Measurements from ENCODE around the gene IL1RAPL1.

IL1RAPL1 gene

GRCh38 chrX:29295987-29296680, 708.9 kb downstream of the IL1RAPL1 start:
- H3K36me3 ChIP-seq (replicated peaks), result no peaks in the 10 kb centered on the region
- peak; percentile 23 for DNase-seq

GRCh38 chrX:29297171-29297800, 710.0 kb downstream of the IL1RAPL1 start:
- Histone ChIP-seq H3K27me3 (replicated peaks) (no peaks in the 10 kb centered on the region), H3K4me3 (ENCODE audit: low read depth, low read length) (no peak overlapping the region), H3K36me3 (replicated peaks) (no peaks in the 10 kb centered on the region), H3K27ac (no peak overlapping the region)
- no peak for TF ChIP-seq CTCF (IDR thresholded peaks at IDR 0.05; ENCODE audit: low read depth, low read length, missing control alignments)
- in situ Hi-C loops (cut with HindIII; ENCODE audit: low pct_ligation_motif_present, low sequenced_read_pairs), result no loop called here
- no peak for DNase-seq

More at GRCh38 chrX:29295987-29296680, 708.9 kb downstream of the IL1RAPL1 start:
- TF ChIP-seq CTCF (IDR thresholded peaks at IDR 0.05; ENCODE audit: low read depth, low read length, missing control alignments), result no peak
- in situ Hi-C loops (cut with HindIII; ENCODE audit: low pct_ligation_motif_present, low sequenced_read_pairs), result no loop called here
- no peak overlapping the region for H3K4me3 ChIP-seq (ENCODE audit: low read depth, low read length)
- peak overlapping the region; percentile 32 for H3K27ac ChIP-seq
- H3K27me3 ChIP-seq (replicated peaks), result no peaks in the 10 kb centered on the region

DNA sequence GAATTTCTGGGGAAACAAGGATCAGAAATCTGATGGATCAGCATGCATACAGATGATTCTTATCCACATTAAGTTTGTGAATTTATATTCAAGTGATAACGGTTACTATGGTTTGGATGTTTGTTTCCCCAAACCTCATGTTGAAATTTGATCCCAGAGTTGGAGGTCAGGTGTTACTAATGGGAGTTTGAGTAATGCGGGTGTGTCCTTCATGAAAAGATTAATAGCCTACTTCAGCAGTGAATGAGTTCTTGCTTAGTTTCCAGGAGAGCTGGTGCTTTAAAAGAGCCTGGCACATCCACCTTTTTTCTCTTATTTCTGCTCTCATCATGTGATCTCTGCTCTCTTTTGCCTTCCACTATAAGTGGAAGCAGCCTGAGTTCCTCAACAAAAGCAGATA, 712.4 kb downstream of the IL1RAPL1 start:
- Histone ChIP-seq H3K4me3 (ENCODE audit: low read depth, low read length) (no peak overlapping the region), H3K27me3 (replicated peaks) (no peaks in the 10 kb centered on the region), H3K27ac (no peak overlapping the region), H3K36me3 (replicated peaks) (no peaks in the 10 kb centered on the region)
- no peak for TF ChIP-seq CTCF (IDR thresholded peaks at IDR 0.05; ENCODE audit: low read depth, low read length, missing control alignments)
- DNase-seq, result no peak
- in situ Hi-C loops (cut with HindIII; ENCODE audit: low pct_ligation_motif_present, low sequenced_read_pairs), result no loop called here

GRCh38 chrX:29308726-29309125, 721.5 kb downstream of the IL1RAPL1 start:
- in situ Hi-C loops (cut with HindIII; ENCODE audit: low pct_ligation_motif_present, low sequenced_read_pairs), result no loop called here
- DNase-seq, result no peak
- H3K27ac ChIP-seq, result no peak overlapping the region
- H3K36me3 ChIP-seq (replicated peaks), result no peaks in the 10 kb centered on the region
- no peaks in the 10 kb centered on the region for H3K27me3 ChIP-seq (replicated peaks)
- no peak overlapping the region for H3K4me3 ChIP-seq (ENCODE audit: low read depth, low read length)
- no peak for TF ChIP-seq CTCF (IDR thresholded peaks at IDR 0.05; ENCODE audit: low read depth, low read length, missing control alignments)

DNA sequence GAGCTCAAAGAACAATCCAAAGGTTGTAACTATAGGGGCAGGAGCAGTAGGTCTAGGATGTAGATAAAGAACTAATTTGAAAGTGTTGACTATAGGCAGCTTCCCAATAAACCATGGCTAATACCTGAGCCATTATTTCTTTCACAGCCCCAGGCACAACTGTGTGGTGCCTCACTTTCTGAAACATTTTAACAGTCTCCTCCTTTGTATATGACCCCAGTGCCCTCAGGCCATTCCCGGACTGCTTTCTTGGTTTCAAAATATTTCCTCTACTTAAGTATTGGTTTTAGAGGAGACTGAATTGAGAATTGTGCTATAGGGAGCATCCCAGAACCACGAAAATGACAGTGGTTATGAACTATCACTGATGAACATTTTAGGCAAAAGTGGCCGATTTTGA, 728.7 kb downstream of the IL1RAPL1 start:
- no peak overlapping the region for H3K4me3 ChIP-seq (ENCODE audit: low read depth, low read length)
- in situ Hi-C loops (cut with HindIII; ENCODE audit: low pct_ligation_motif_present, low sequenced_read_pairs), result no loop called here
- no peak for TF ChIP-seq CTCF (IDR thresholded peaks at IDR 0.05; ENCODE audit: low read depth, low read length, missing control alignments)
- no peak for DNase-seq
- H3K27ac ChIP-seq, result no peak overlapping the region
- H3K36me3 ChIP-seq (replicated peaks), result no peaks in the 10 kb centered on the region
- H3K27me3 ChIP-seq (replicated peaks), result no peaks in the 10 kb centered on the region

All from brain microvascular endothelial cell (primary cell).